Epithelial cell of esophagus (primary cell): Measurements from ENCODE around the gene MOB1B.
"Not testable (repeated sequence)": the region's sequence is repeated elsewhere in the genome, so short reads cannot be mapped to it uniquely, and the experiment has no call there.

Experiments used
- DNase-seq: peaks from one replicate; pipeline ENCODE4 v3.0.0; 2010; ENCODE audit warnings: low read depth
- H3K4me3 ChIP-seq: 2 replicates; pipeline ENCODE4 v1.5.1; 2011; ENCODE audit warnings: mild to moderate bottlenecking, low read length, control low read depth
- TF ChIP-seq, protein P1 (sequence below): IDR thresholded peaks from 2 replicates; pipeline ENCODE4 v1.5.1; 2011; ENCODE audit warnings: low read depth, mild to moderate bottlenecking, low read length, control low read depth, inconsistent platforms; ENCODE audit not compliant: insufficient read depth; ENCODE audit errors: missing control alignments

The MOB1B gene

DNA sequence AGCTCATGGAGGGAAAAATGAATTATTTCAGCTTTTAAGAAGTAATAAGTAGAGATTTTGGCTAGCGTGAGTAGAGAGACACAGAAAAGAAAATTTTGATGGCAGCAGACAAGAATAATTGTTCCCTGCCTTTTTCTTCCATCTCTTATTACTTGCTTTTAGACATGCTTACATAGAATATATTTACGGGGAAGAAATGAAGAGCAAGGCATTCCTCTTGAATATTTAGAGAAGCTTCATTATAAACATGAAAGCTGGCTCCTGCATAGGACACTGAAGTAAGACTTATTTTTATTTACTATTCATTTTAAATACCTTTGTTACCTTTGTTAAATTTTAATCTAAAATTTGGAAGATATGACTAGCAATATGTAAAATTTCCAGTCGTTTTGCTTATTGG lies 123.5 kb downstream of the MOB1B start:
- TF ChIP-seq, protein P1, sequence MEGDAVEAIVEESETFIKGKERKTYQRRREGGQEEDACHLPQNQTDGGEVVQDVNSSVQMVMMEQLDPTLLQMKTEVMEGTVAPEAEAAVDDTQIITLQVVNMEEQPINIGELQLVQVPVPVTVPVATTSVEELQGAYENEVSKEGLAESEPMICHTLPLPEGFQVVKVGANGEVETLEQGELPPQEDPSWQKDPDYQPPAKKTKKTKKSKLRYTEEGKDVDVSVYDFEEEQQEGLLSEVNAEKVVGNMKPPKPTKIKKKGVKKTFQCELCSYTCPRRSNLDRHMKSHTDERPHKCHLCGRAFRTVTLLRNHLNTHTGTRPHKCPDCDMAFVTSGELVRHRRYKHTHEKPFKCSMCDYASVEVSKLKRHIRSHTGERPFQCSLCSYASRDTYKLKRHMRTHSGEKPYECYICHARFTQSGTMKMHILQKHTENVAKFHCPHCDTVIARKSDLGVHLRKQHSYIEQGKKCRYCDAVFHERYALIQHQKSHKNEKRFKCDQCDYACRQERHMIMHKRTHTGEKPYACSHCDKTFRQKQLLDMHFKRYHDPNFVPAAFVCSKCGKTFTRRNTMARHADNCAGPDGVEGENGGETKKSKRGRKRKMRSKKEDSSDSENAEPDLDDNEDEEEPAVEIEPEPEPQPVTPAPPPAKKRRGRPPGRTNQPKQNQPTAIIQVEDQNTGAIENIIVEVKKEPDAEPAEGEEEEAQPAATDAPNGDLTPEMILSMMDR, result no peak
- DNase-seq, result no peak
- no peak overlapping the region for H3K4me3 ChIP-seq

- peak; percentile 77 for DNase-seq
These were observed 123.9 kb downstream of the MOB1B start for GRCh38 chr4:71026086-71026485.

GRCh38 chr4:71027611-71028010 lies 125.4 kb downstream of the MOB1B start:
- TF ChIP-seq, protein P1, result no peak
- no peak for DNase-seq
- no peak overlapping the region for H3K4me3 ChIP-seq

More at GRCh38 chr4:71026086-71026485, 123.9 kb downstream of the MOB1B start:
- no peak overlapping the region for H3K4me3 ChIP-seq
- TF ChIP-seq, protein P1, result no peak

GRCh38 chr4:71029504-71029903 lies 127.3 kb downstream of the MOB1B start:
- no peak for DNase-seq
- H3K4me3 ChIP-seq, result no peak overlapping the region
- TF ChIP-seq, protein P1, result no peak

GRCh38 chr4:71032106-71032505 lies 129.9 kb downstream of the MOB1B start:
- peak; percentile 71 for DNase-seq
- H3K4me3 ChIP-seq, result not testable (repeated sequence)
